Measurements from ENCODE around the gene BIN1.

DNA sequence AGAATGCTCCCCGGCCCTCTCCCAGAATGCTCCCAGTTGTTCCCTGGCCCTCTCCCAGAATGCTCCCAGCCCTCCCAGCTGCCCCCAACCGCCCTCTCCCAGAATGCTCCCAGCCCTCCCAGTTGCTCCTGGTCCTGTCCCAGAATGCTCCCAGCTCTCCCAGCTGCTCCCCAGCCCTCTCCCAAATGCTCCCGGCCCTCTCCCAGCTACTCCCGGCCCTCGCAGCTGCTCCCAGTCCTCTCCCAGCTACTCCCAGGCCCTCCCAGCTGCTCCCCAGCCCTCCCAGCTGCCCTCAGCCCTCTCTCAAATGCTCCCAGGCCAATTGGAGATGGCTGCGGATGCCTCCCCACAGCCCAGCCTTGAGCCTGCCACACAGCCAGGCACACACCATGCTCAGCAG, 31.1 kb downstream of the BIN1 start:
- TF ChIP-seq, protein P1, sequence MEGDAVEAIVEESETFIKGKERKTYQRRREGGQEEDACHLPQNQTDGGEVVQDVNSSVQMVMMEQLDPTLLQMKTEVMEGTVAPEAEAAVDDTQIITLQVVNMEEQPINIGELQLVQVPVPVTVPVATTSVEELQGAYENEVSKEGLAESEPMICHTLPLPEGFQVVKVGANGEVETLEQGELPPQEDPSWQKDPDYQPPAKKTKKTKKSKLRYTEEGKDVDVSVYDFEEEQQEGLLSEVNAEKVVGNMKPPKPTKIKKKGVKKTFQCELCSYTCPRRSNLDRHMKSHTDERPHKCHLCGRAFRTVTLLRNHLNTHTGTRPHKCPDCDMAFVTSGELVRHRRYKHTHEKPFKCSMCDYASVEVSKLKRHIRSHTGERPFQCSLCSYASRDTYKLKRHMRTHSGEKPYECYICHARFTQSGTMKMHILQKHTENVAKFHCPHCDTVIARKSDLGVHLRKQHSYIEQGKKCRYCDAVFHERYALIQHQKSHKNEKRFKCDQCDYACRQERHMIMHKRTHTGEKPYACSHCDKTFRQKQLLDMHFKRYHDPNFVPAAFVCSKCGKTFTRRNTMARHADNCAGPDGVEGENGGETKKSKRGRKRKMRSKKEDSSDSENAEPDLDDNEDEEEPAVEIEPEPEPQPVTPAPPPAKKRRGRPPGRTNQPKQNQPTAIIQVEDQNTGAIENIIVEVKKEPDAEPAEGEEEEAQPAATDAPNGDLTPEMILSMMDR (IDR thresholded peaks at IDR 0.05; ENCODE audit: borderline replicate concordance, extremely low read depth, low read length, poor library complexity, severe bottlenecking) = no peak
- no peak for TF ChIP-seq EZH2 (IDR thresholded peaks at IDR 0.05; ENCODE audit: borderline replicate concordance, low read depth, low read length, severe bottlenecking)

Measured in DND-41 (cell line).